BJ (cell line): ENCODE data around the gene LNP1. TPM values are rescaled to one million over a fixed set of nuclear protein-coding genes. Genes with fewer than 3 reads are reported as not detected.

Experiments used
- CTCF ChIA-PET: fragments of 350-600 bp; formaldehyde crosslinking; extraction: SDS; loops from one replicate; lab custom pipeline; 2021; ENCODE audit warnings: antibody characterized with exemption, inconsistent platforms; lab: Yijun Ruan, JAX
- POLR2A ChIA-PET: fragments of 300-600 bp; sonication (Branson Sonifier 250); formaldehyde crosslinking; extraction: SDS; loops from one replicate; lab custom pipeline; 2021; ENCODE audit warnings: antibody characterized with exemption; lab: Charles Lee
- DNase-seq: peaks from one replicate; pipeline ENCODE4 v3.0.0-alpha.2; 2011; ENCODE audit warnings: low read depth
- H3K27me3 ChIP-seq: 2 replicates; pipeline ENCODE4 v1.6.0; 2011; ENCODE audit warnings: low read length; ENCODE audit not compliant: control insufficient read depth, insufficient read depth
- H3K36me3 ChIP-seq: 2 replicates; pipeline ENCODE4 v1.5.1; 2011; ENCODE audit warnings: low read length; ENCODE audit not compliant: control insufficient read depth, insufficient read depth
- H3K4me3 ChIP-seq: 2 replicates; pipeline ENCODE4 v1.5.1; 2011; ENCODE audit warnings: low read depth, mild to moderate bottlenecking, control low read depth, low read length
- polyA plus RNA-seq: library from polyadenylated mRNA; depleted of rRNA; stranded (reverse); fragments of >200 nt; gene quantifications from 2 replicates; pipeline ENCODE4 v1.2.3, GENCODE V29; 2011
- TF ChIP-seq, protein P1 (sequence below): IDR thresholded peaks from 2 replicates; pipeline ENCODE4 v1.5.1; 2011; ENCODE audit warnings: low read depth, mild to moderate bottlenecking, control low read depth, inconsistent platforms, low read length, moderate library complexity; ENCODE audit not compliant: insufficient read depth

LNP1 gene
- polyA plus RNA-seq, 1 experiment = 2.1 TPM

DNA sequence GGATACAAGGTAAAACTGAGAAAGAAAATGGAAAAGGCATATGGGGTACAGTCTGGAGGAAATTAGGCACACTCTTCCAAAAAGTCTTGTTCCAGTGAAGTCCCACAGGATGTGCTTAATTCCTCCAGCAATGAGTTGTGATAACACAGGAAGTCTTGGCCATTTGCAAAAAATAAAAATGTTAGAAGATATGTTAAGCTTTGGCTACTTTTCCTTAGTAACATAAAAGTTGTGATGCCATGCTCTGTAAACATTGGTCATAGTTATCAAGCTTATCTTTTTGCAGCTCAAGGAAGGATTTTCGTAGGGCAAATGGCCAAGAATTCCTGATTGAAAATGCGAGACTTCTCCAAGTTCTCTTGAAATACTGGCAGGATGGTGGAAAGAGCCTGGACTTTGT is 26.4 kb downstream of the LNP1 start:
- H3K36me3 ChIP-seq = no peaks in the 10 kb centered on the region
- DNase-seq = no peak
- ChIA-PET POLR2A (no interaction called here), CTCF (no interaction called here)
- TF ChIP-seq, protein P1, sequence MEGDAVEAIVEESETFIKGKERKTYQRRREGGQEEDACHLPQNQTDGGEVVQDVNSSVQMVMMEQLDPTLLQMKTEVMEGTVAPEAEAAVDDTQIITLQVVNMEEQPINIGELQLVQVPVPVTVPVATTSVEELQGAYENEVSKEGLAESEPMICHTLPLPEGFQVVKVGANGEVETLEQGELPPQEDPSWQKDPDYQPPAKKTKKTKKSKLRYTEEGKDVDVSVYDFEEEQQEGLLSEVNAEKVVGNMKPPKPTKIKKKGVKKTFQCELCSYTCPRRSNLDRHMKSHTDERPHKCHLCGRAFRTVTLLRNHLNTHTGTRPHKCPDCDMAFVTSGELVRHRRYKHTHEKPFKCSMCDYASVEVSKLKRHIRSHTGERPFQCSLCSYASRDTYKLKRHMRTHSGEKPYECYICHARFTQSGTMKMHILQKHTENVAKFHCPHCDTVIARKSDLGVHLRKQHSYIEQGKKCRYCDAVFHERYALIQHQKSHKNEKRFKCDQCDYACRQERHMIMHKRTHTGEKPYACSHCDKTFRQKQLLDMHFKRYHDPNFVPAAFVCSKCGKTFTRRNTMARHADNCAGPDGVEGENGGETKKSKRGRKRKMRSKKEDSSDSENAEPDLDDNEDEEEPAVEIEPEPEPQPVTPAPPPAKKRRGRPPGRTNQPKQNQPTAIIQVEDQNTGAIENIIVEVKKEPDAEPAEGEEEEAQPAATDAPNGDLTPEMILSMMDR = no peak
- H3K4me3 ChIP-seq = no peak overlapping the region
- no peaks in the 10 kb centered on the region for H3K27me3 ChIP-seq

DNA sequence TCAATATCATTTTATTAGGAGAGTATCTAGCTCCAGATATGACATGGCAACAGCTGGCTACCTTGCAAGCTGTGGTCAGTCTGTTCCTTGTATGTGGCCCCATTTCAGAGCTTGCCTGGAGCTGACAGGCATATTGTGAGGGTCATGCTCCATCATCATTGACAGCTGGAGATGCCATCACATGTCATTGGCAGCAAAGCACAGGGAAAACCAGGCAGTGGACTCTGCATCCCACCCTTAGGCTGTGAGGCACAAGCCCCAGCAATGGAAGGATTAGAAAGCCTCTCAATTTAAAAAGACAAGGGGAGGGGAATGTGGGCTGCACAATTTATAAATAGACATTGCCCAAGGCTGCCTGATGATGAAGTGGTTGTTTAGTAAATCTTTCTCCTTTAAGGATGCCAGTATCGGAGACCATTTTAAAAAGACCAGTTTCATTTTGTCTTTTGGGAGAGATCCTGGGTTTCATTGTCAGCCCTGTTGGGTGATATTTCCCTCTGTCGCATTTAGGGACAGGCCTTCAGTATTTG is 27.9 kb downstream of the LNP1 start:
- CTCF ChIA-PET = no interaction called here

DNA sequence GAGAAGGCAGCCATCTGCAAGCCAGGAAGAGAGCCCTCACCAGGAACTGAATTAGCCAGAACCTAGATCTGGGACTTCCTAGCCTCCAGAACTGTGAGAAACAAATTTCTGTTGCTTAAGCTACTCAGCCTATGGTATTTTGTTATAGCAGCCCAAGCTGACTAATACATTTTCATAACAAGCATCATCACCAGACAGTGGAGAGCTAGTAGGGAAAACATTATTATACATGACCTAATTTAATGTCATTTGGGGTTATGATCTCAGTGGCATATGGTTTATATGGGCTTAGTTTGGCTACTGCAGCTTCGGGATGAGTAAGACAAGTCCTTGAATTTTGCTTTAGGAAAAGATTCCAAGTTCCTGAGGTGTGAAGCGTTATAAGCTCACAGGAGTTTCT is 35.6 kb downstream of the LNP1 start:
- no peak overlapping the region for H3K4me3 ChIP-seq
- TF ChIP-seq, protein P1 = no peak
- CTCF ChIA-PET = interaction anchor here (0.6 to 1.8 kb wide), 2 partner anchors 12 to 16 kb away, joined by 4 read pairs; no protein-coding TSS in a partner anchor
- POLR2A ChIA-PET = no interaction called here
- H3K36me3 ChIP-seq = no peaks in the 10 kb centered on the region
- H3K27me3 ChIP-seq = no peaks in the 10 kb centered on the region
- DNase-seq = no peak

More for the DNA sequence above, 27.9 kb downstream of the LNP1 start:
- H3K4me3 ChIP-seq = no peak overlapping the region
- TF ChIP-seq, protein P1 = no peak
- no peaks in the 10 kb centered on the region for H3K27me3 ChIP-seq
- H3K36me3 ChIP-seq = no peaks in the 10 kb centered on the region
- POLR2A ChIA-PET = interaction anchor here (0.6 kb wide), 1 partner anchor 90 kb away, joined by 5 read pairs; no protein-coding TSS in a partner anchor
- no peak for DNase-seq

DNA sequence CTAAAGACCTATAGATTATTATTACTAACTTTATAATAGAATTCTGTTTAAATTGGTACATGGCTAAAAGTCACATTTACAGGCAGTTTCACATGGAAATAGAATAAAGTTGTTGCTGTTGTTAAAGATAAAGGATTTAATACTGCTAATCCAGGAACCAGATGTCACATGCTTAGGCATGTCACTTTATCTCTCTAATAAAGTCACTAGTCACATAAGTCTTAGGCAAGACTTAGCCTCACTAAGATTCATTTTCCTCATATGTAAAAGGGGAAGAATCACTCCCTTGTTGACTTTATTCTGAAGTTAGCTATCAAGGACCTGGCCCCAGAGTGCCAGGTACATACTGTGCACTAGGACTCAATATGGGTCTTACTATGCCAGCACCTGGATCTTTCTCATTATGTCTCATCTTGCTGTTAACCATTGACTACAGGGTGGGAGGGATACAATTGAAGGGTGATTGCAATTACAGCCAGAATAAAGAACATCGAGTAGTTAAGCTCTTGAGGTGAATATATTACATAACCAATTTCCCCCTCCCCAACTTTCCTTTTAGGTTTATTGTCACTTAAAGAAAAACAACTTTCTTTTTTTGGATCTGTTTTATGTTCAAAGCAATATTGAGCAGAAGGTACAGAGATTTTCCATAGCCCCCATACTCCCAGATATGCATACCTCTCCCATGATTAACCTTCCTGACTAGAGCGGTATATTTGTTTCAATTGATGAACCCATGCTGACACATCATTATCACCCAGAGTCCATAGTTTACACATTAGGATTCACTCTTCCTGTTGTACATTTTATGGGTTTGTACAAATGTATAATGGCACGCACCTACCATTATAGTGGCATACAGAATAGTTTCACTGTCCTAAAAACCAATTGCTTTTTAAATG is 36.6 kb downstream of the LNP1 start:
- POLR2A ChIA-PET = no interaction called here
- no peak for DNase-seq
- Histone ChIP-seq H3K4me3 (no peak overlapping the region), H3K36me3 (no peaks in the 10 kb centered on the region), H3K27me3 (no peaks in the 10 kb centered on the region)
- TF ChIP-seq, protein P1 = no peak
- CTCF ChIA-PET = no interaction called here

DNA sequence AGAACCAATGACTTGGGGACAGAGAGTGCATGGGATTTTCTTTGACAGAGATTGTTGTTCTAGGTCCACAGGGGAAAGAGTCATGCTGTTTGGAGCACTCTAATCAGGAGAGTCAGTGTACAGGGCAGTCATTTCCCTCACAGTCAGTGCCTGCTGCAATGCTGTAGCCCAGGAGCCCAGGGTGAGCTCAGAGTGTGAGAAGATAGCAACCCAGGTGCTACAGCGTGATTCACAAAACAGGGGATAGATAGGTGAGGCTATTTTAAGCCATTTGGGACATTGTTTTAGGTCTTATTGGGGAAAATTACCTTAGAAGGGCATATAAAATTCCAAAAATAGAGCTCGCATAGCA is 37.3 kb downstream of the LNP1 start:
- TF ChIP-seq, protein P1 = no peak
- ChIA-PET CTCF (no interaction called here), POLR2A (no interaction called here)
- Histone ChIP-seq H3K27me3 (no peaks in the 10 kb centered on the region), H3K4me3 (no peak overlapping the region), H3K36me3 (no peaks in the 10 kb centered on the region)
- DNase-seq = no peak
